ENCODE measurements around the gene PPP2R1B. TPM values are rescaled to one million over a fixed set of nuclear protein-coding genes. Genes with fewer than 3 reads are reported as not detected.

Gene PPP2R1B
- total RNA-seq, 1 experiment from 2014 or later, result 72.2 TPM

DNA sequence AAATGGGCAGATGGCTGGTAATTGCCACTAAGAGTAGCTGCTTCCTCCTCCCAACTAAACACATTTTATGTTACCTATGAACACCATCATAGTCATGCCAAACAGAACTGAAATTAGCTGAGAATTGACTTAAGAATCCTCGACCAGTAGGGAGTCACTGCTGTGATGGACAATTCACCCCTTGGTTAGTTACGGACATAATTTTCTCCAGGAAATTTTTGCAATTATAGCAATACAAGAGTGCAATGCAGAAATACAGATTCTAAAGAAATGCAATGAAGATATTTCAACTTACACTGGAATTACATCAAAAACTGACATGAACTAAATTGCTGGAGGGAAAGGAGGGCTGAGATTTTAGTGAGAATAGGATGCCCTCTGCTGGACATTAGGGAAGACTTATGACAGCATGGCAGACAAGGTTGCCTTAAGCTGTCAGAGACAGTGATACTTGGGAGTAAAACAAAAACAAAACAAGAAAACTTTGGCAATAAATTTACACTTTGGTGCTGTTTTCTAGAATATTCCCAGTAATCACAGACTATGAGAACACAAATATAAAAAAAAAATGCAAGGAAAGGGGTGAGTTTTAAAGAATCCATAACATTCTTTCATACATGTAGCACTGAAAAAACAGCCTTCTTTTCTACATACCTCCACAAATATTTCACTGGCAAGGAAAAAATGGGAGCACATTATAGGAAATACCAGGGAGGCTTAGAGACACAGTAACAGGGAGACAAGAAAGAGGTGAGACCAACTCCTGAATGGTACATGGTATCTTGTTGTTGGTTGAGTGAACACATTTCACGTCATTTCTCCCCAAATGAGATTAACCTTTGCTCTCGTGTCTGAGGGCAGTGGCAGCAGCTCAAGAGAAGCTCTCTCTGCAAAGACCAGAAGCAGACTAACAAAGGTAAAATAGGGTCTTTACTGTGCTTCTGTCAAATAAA, 11.2 kb upstream of the PPP2R1B start:
- peak; percentile 88 for DNase-seq (ENCODE audit: low spot score)
- intact Hi-C loops (cut with micrococcal nuclease; ENCODE audit: unreplicated experiment), result loop anchor here (1.0 kb wide), 2 partner anchors 175 to 323 kb away; partner anchors contain the start of gene SIK2
- TF ChIP-seq, protein P1, sequence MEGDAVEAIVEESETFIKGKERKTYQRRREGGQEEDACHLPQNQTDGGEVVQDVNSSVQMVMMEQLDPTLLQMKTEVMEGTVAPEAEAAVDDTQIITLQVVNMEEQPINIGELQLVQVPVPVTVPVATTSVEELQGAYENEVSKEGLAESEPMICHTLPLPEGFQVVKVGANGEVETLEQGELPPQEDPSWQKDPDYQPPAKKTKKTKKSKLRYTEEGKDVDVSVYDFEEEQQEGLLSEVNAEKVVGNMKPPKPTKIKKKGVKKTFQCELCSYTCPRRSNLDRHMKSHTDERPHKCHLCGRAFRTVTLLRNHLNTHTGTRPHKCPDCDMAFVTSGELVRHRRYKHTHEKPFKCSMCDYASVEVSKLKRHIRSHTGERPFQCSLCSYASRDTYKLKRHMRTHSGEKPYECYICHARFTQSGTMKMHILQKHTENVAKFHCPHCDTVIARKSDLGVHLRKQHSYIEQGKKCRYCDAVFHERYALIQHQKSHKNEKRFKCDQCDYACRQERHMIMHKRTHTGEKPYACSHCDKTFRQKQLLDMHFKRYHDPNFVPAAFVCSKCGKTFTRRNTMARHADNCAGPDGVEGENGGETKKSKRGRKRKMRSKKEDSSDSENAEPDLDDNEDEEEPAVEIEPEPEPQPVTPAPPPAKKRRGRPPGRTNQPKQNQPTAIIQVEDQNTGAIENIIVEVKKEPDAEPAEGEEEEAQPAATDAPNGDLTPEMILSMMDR (conservative IDR thresholded peaks at IDR 0.05; ENCODE audit: low read depth, low read length), result peak; percentile 93
- no peak for TF ChIP-seq EZH2 (IDR thresholded peaks at IDR 0.05; ENCODE audit: borderline replicate concordance, low read depth, low read length, poor library complexity, severe bottlenecking)
- ChIA-PET CTCF (interaction anchor here (0.5 to 2.2 kb wide), 15 partner anchors 11 to 328 kb away, joined by 3 to 17 read pairs (median 4); partner anchors contain the start of genes PPP2R1B and SIK2), POLR2A (ENCODE audit: low non-redundant PET) (no interaction called here)
- Histone ChIP-seq H3K9me3 (ENCODE audit: low read depth, low read length, poor library complexity, severe bottlenecking) (no peaks in the 10 kb centered on the region), H3K36me3 (ENCODE audit: insufficient read depth, low read length, poor library complexity, severe bottlenecking) (no peaks in the 10 kb centered on the region), H3K4me1 (ENCODE audit: insufficient read depth, low read length, poor library complexity, severe bottlenecking) (peaks cover 7% of the 10 kb centered on the region), H3K27me3 (replicated peaks; ENCODE audit: insufficient read depth, low read depth, low read length, poor library complexity) (no peaks in the 10 kb centered on the region), H3K27ac (ENCODE audit: low read depth, low read length, poor library complexity, severe bottlenecking) (peak overlapping the region; percentile 7), H3K4me3 (ENCODE audit: low read depth, low read length, poor library complexity, severe bottlenecking) (no peak overlapping the region)
- BruUV-seq (replicated peaks), result no TSS peak

DNA sequence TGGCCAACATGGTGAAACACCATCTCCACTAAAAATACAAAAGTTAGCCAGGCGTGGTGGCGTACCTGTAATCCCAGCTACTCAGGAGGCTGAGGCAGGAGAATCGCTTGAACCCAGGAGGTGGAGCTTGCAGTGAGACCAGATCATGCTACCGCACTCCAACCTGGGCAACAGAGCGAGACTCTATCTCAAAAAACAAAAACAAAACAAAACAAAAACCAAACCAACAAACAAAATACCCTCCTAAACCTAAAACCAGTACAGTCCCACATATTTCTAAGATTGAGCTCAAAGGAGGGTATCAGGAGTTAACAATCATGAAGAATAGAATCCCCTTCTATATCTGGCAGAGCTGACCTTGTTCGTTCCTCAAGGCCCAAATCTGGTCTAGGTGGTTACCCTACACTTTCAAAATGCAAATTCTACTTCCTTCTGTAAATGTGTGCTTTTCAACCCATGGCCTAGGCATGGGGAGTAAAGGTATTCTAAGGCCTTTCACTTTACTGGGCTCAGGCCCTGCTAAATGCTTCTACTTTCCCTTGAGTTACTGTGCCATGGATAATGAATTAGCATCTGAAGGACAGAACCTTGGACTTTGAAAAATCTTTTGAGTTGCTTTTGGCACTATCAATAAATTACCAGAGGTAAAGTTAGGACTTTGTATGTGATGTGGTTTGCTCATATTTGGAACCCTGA, 10.4 kb upstream of the PPP2R1B start:
- Histone ChIP-seq H3K36me3 (ENCODE audit: insufficient read depth, low read length, poor library complexity, severe bottlenecking) (no peaks in the 10 kb centered on the region), H3K9me3 (ENCODE audit: low read depth, low read length, poor library complexity, severe bottlenecking) (no peaks in the 10 kb centered on the region), H3K27ac (ENCODE audit: low read depth, low read length, poor library complexity, severe bottlenecking) (no peak overlapping the region), H3K4me3 (ENCODE audit: low read depth, low read length, poor library complexity, severe bottlenecking) (no peak overlapping the region), H3K27me3 (replicated peaks; ENCODE audit: insufficient read depth, low read depth, low read length, poor library complexity) (no peaks in the 10 kb centered on the region), H3K4me1 (ENCODE audit: insufficient read depth, low read length, poor library complexity, severe bottlenecking) (no peaks in the 10 kb centered on the region)
- intact Hi-C loops (cut with micrococcal nuclease; ENCODE audit: unreplicated experiment), result loop anchor here (1.0 kb wide), 2 partner anchors 174 to 322 kb away; partner anchors contain the start of gene SIK2
- TF ChIP-seq EZH2 (IDR thresholded peaks at IDR 0.05; ENCODE audit: borderline replicate concordance, low read depth, low read length, poor library complexity, severe bottlenecking), result no peak
- TF ChIP-seq, protein P1 (conservative IDR thresholded peaks at IDR 0.05; ENCODE audit: low read depth, low read length), result no peak
- BruUV-seq (replicated peaks), result no TSS peak
- CTCF ChIA-PET, result interaction anchor here (0.6 to 2.2 kb wide), 8 partner anchors 10 to 322 kb away, joined by 3 to 17 read pairs (median 6); partner anchors contain the start of genes PPP2R1B and SIK2
- POLR2A ChIA-PET (ENCODE audit: low non-redundant PET), result interaction anchor here (0.7 kb wide), 1 partner anchor 10 kb away, joined by 5 read pairs; the partner anchor contains the start of gene PPP2R1B
- no peak for DNase-seq (ENCODE audit: low spot score)

DNA sequence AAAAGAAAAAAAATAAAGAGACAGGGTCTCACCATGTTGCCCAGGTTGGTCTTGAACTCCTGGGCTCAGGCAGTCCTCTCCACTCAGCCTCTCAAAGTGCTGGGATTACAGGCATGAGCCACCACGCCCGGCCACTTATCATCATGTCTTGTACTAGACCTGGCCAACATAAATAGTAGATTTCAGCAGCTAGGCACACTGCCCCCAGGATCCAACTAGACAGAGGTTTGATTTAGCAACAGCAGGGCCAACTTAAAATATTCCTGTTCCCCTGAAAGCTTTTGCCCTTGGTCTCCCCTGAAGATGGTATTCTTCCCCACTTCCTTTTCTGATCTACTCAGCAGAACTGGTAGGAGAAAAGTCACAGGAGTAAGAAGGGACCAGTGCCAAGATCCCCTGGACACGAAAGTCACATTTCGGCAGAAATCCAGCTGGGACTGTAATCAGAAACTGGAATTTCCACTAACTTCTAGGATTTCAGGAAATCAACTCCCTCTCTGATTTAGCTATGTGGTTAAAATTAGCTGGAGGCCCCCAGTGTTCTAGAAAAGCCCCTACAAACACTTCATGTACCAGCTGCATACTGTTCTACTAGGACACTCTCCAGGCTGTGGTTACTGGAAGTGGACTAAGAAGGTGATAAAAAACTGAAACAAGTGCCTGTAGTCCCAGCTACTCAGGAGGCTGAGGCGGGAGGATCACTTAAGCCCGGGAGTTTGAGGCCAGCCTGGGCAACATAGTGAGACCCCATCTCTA, 8.9 kb upstream of the PPP2R1B start:
- BruUV-seq (replicated peaks), result no TSS peak
- Histone ChIP-seq H3K36me3 (ENCODE audit: insufficient read depth, low read length, poor library complexity, severe bottlenecking) (no peaks in the 10 kb centered on the region), H3K9me3 (ENCODE audit: low read depth, low read length, poor library complexity, severe bottlenecking) (no peaks in the 10 kb centered on the region), H3K4me3 (ENCODE audit: low read depth, low read length, poor library complexity, severe bottlenecking) (no peak overlapping the region), H3K4me1 (ENCODE audit: insufficient read depth, low read length, poor library complexity, severe bottlenecking) (no peaks in the 10 kb centered on the region), H3K27me3 (replicated peaks; ENCODE audit: insufficient read depth, low read depth, low read length, poor library complexity) (no peaks in the 10 kb centered on the region), H3K27ac (ENCODE audit: low read depth, low read length, poor library complexity, severe bottlenecking) (no peak overlapping the region)
- DNase-seq (ENCODE audit: low spot score), result no peak
- ChIA-PET CTCF (interaction anchor here (0.6 to 1.5 kb wide), 4 partner anchors 66 to 505 kb away, joined by 3 to 8 read pairs (median 4); no protein-coding TSS in a partner anchor), POLR2A (ENCODE audit: low non-redundant PET) (no interaction called here)
- TF ChIP-seq, protein P1 (conservative IDR thresholded peaks at IDR 0.05; ENCODE audit: low read depth, low read length), result no peak
- no peak for TF ChIP-seq EZH2 (IDR thresholded peaks at IDR 0.05; ENCODE audit: borderline replicate concordance, low read depth, low read length, poor library complexity, severe bottlenecking)
- intact Hi-C loops (cut with micrococcal nuclease; ENCODE audit: unreplicated experiment), result no loop called here

Measured in A673 (cell line).